ENCODE measurements around the gene CIROP.

GRCh38 chr14:23128969-23129758 is 24.4 kb upstream of the CIROP start:
- TF ChIP-seq CTCF (IDR thresholded peaks at IDR 0.05 in 8 of 11, conservative IDR thresholded peaks at IDR 0.05 in 3 of 11) = no peak
- TF ChIP-seq POLR2AphosphoS5 (IDR thresholded peaks at IDR 0.05) = no peak
